CD4-positive, alpha-beta T cell treated with Interleukin-4 for 4 hours (primary cell): ENCODE results near the gene INSM2.

Experiments
- DNase-seq: peaks from one replicate; pipeline ENCODE4 v3.0.0-alpha.2; 2020

The INSM2 gene

GRCh38 chr14:35533357-35534207 lies at the start of gene INSM2:
INSM2 (plus strand) TSS chr14:35534164; CDS start chr14:35534253, 89 bp downstream.
- peak; percentile 31 for DNase-seq

- no peak for DNase-seq
These were observed 41.4 kb upstream of the INSM2 start for GRCh38 chr14:35492569-35493014.

- DNase-seq: no peak
These were observed 38.7 kb upstream of the INSM2 start for GRCh38 chr14:35495278-35495677.

GRCh38 chr14:35499180-35499579 lies 34.8 kb upstream of the INSM2 start:
- DNase-seq: no peak

- no peak for DNase-seq
These were observed 30.3 kb upstream of the INSM2 start for GRCh38 chr14:35503646-35504045.

- DNase-seq: no peak
These were observed 29.7 kb upstream of the INSM2 start for GRCh38 chr14:35504260-35504659.

GRCh38 chr14:35506461-35506860 lies 27.5 kb upstream of the INSM2 start:
- no peak for DNase-seq

- DNase-seq: no peak
These were observed 27.0 kb upstream of the INSM2 start for GRCh38 chr14:35506927-35507326.

GRCh38 chr14:35509846-35510245 lies 24.1 kb upstream of the INSM2 start:
- DNase-seq: no peak

- DNase-seq: no peak
These were observed 21.2 kb upstream of the INSM2 start for GRCh38 chr14:35512765-35513164.

- DNase-seq: no peak
These were observed 18.0 kb upstream of the INSM2 start for GRCh38 chr14:35515916-35516315.

GRCh38 chr14:35519986-35520385 lies 14.0 kb upstream of the INSM2 start:
- no peak for DNase-seq

GRCh38 chr14:35525695-35526094 lies 8.3 kb upstream of the INSM2 start:
- no peak for DNase-seq

GRCh38 chr14:35526962-35527361 lies 7.0 kb upstream of the INSM2 start:
- no peak for DNase-seq

GRCh38 chr14:35531960-35532747 lies 1.8 kb upstream of the INSM2 start:
- no peak for DNase-seq

GRCh38 chr14:35532783-35533356 lies 1.1 kb upstream of the INSM2 start:
- DNase-seq: no peak

- no peak for DNase-seq
These were observed 376 bp downstream of the INSM2 start for GRCh38 chr14:35534208-35534872.

GRCh38 chr14:35534873-35535482 lies 1.0 kb downstream of the INSM2 start:
- DNase-seq: peak; percentile 33

- DNase-seq: no peak
These were observed 1.6 kb downstream of the INSM2 start for GRCh38 chr14:35535483-35536112.

GRCh38 chr14:35539969-35540368 lies 6.0 kb downstream of the INSM2 start:
- DNase-seq: no peak

GRCh38 chr14:35543006-35543405 lies 9.0 kb downstream of the INSM2 start:
- no peak for DNase-seq

GRCh38 chr14:35549551-35549950 lies 15.6 kb downstream of the INSM2 start:
- DNase-seq: no peak
